Activated CD4-positive, alpha-beta T cell treated with anti-CD3 and anti-CD28 coated beads, Interleukin-2, amount 50 U/mL, for 4 hours (primary cell): ENCODE results near the gene INTS13.
"Not testable (repeated sequence)": the region's sequence is repeated elsewhere in the genome, so short reads cannot be mapped to it uniquely, and the experiment has no call there.

ENCODE experiments used
- DNase-seq, 2 experiments: peaks; one replicate each; pipeline ENCODE4 v3.0.0-alpha.2; 2020

The INTS13 gene

GRCh38 chr12:26869104-26869494, 68.7 kb downstream of the INTS13 start:
- no peak for DNase-seq

- DNase-seq, result no peak
Measured at GRCh38 chr12:26868447-26869103, 69.2 kb downstream of the INTS13 start.

GRCh38 chr12:26867080-26867479, 70.7 kb downstream of the INTS13 start:
- no peak for DNase-seq

GRCh38 chr12:26863515-26863914, 74.3 kb downstream of the INTS13 start:
- no peak for DNase-seq

- not testable (repeated sequence) for DNase-seq
Measured at GRCh38 chr12:26862787-26863186, 75.0 kb downstream of the INTS13 start.

GRCh38 chr12:26861690-26862089, 76.1 kb downstream of the INTS13 start:
- no peak for DNase-seq

- DNase-seq, result no peak
Measured at GRCh38 chr12:26857465-26858176, 80.2 kb downstream of the INTS13 start.

- no peak for DNase-seq
Measured at GRCh38 chr12:26855337-26855736, 82.4 kb downstream of the INTS13 start.
